Measurements from ENCODE around the gene WWOX.

WWOX gene

DNA sequence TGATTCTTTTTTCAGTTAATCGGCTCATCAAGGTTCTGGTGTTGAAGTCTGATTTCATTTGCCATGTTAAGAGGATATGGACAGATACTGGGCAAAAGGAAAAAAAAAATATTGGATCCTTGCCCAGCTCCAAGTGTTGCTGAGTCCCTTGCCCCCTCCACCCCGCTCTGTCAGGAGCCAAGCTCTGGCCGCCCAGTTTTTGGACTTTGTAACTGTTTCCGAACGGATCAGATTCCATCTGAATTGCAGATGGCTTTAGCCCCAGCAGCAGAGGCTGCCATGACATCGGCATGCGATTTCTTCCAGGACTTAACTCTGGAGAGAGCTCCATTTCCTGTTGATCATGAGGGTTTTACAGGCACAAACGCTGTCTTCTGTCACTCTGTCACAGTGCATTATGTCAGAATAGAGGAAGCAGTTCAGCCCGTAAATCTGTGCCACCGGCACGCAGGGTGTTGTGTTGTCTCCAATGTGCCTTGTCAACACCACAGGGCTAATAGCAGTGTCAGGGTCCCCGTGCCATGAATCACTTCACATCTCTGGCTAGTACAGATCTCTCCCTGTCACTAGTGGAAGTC, 885.5 kb downstream of the WWOX start:
- no peak overlapping the region for H3K4me3 ChIP-seq (ENCODE audit: low read depth, low read length)
- no peak for TF ChIP-seq CTCF (IDR thresholded peaks at IDR 0.05; ENCODE audit: control insufficient read depth, extremely low read depth, insufficient read depth)
- no peak for DNase-seq (ENCODE audit: low read depth)

DNA sequence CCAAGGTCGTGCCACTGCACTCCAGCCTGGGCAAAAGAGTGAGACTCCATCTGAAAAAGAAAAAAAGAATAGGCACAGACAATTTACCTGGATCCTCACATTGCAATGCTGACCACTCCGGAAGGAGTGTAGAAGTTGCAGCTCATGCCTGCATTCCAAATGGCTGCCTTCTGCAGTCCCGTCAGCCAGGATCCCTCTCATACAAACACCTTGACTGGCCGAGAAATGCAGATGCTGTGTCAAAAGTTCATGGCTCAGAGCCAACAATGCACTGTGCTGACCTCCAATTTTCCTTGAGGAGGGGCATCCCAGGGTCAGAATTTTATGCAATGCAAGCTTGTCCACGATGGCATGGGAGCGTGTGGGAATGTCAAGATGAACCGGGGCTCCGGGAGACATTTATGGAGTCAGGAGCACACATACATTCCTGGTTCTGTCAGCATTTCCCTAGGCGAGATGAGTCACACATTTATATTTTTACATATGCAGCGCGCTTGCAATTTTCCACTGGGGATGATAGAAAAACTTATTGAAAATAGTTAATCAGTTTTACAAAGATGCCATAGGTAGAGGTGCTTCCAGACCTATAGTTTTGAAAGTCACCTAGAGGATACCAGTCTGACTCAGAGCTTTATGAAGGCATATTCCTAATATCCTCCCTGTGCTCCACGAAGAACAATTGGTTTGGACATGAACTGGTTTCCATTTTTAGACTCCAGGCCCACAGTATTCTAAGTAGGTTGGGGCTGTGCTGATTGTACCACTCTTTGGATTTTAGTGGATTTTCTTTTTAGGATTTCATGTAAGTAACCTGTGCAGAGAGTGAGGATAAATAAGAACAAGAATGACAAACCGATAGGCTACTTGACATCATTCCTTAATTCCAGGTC, 886.5 kb downstream of the WWOX start:
- DNase-seq (ENCODE audit: low read depth): no peak
- TF ChIP-seq CTCF (IDR thresholded peaks at IDR 0.05; ENCODE audit: control insufficient read depth, extremely low read depth, insufficient read depth): no peak
- H3K4me3 ChIP-seq (ENCODE audit: low read depth, low read length): no peak overlapping the region

DNA sequence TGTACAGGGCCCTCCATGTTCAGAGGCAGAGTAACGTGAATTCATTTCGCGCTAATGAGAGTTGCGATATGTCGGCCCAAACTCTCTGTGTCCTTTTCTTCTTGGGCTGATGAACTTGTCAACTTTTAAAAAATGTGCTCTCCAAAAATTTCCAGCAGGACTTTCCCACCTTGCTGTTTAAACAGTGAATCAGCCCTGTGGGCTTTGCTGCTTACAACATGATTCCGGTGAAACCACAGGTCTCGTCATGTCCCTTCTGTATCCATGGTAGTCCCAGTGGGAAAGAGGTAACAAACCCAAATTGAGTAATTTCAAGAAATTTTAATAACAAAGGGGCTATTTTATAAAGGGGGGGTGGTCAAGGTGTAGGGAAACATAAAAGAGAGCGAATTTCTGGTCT, 888.2 kb downstream of the WWOX start:
- DNase-seq (ENCODE audit: low read depth): no peak
- TF ChIP-seq CTCF (IDR thresholded peaks at IDR 0.05; ENCODE audit: control insufficient read depth, extremely low read depth, insufficient read depth): no peak
- H3K4me3 ChIP-seq (ENCODE audit: low read depth, low read length): no peak overlapping the region

- no peak overlapping the region for H3K4me3 ChIP-seq (ENCODE audit: low read depth, low read length)
- no peak for TF ChIP-seq CTCF (IDR thresholded peaks at IDR 0.05; ENCODE audit: control insufficient read depth, extremely low read depth, insufficient read depth)
These were observed 889.0 kb downstream of the WWOX start for GRCh38 chr16:78988361-78988969.

GRCh38 chr16:78990309-78990701, 890.9 kb downstream of the WWOX start:
- no peak overlapping the region for H3K4me3 ChIP-seq (ENCODE audit: low read depth, low read length)
- no peak for TF ChIP-seq CTCF (IDR thresholded peaks at IDR 0.05; ENCODE audit: control insufficient read depth, extremely low read depth, insufficient read depth)

More at GRCh38 chr16:78988361-78988969, 889.0 kb downstream of the WWOX start:
- no peak for DNase-seq (ENCODE audit: low read depth)

DNA sequence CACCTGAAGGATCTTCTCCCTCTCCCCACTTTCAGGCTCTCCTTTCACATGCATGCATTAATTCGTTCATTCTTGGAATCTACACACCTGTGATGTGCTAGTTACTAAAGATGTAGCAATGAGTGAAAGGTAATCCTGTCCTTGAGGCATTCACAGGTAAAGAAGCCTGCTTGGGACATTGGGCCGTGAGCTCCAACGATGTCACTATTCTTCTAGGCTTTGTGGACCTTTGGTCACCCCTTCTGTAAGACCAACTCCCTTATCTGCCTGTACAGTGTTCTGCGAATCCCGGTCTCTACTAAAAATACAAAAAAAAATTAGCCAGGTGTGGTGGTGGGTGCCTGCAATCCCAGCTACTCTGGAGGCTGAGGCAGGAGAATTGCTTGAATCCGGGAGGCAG, 892.5 kb downstream of the WWOX start:
- TF ChIP-seq CTCF (IDR thresholded peaks at IDR 0.05; ENCODE audit: control insufficient read depth, extremely low read depth, insufficient read depth): no peak
- no peak overlapping the region for H3K4me3 ChIP-seq (ENCODE audit: low read depth, low read length)
- no peak for DNase-seq (ENCODE audit: low read depth)

More at GRCh38 chr16:78990309-78990701, 890.9 kb downstream of the WWOX start:
- no peak for DNase-seq (ENCODE audit: low read depth)

Data from LNCaP clone FGC (cell line).